K562 (cell line): ENCODE data around the gene ACOT7. TPM values are rescaled to one million over a fixed set of nuclear protein-coding genes. Genes with fewer than 3 reads are reported as not detected.

Experiments
- ARID2 ChIP-seq: fragments of 450-650 bp; IDR thresholded peaks from 2 replicates; pipeline ENCODE4 v1.6.1; 2017; ENCODE audit warnings: antibody characterized with exemption, mild to moderate bottlenecking
- CLOCK ChIP-seq: fragments of 250-450 bp; sonication (Bioruptor Pico); IDR thresholded peaks from 2 replicates; pipeline ENCODE4 v1.4.0; 2020; ENCODE audit warnings: mild to moderate bottlenecking, moderate library complexity, borderline replicate concordance
- HDGF ChIP-seq: fragments of 450-650 bp; IDR thresholded peaks from 2 replicates; pipeline ENCODE4 v1.6.1; 2016
- HOXB6 ChIP-seq: fragments of 250-450 bp; sonication (Bioruptor Pico); IDR thresholded peaks from 2 replicates; pipeline ENCODE4 v1.5.1; 2022; ENCODE audit warnings: mild to moderate bottlenecking, borderline replicate concordance
- MAX ChIP-seq: sonication (generic); formaldehyde crosslinking; IDR thresholded peaks from 2 replicates; pipeline ENCODE4 v1.9.0; 2022; ENCODE audit warnings: mild to moderate bottlenecking, missing genetic modification reagents
- NFIC ChIP-seq: fragments of 450-650 bp; IDR thresholded peaks from 2 replicates; pipeline ENCODE4 v1.6.1; 2017; ENCODE audit warnings: mild to moderate bottlenecking, inconsistent platforms
- PHF21A ChIP-seq: fragments of 450-650 bp; IDR thresholded peaks from 2 replicates; pipeline ENCODE4 v1.6.1; 2017; ENCODE audit warnings: low read depth, borderline replicate concordance
- RREB1 ChIP-seq: fragments of 250-450 bp; sonication (Bioruptor Pico); IDR thresholded peaks from 2 replicates; pipeline ENCODE4 v1.4.0; 2020
- SRSF3 ChIP-seq: fragments of 200-400 bp; formaldehyde crosslinking; IDR thresholded peaks from 2 replicates; pipeline ENCODE4 v1.6.1; 2016; ENCODE audit warnings: mild to moderate bottlenecking, low read length, moderate library complexity; ENCODE audit not compliant: insufficient read depth
- TFAP4 ChIP-seq: sonication (generic); formaldehyde crosslinking; IDR thresholded peaks from 2 replicates; pipeline ENCODE4 v1.8.0; 2022; ENCODE audit warnings: missing genetic modification reagents, mild to moderate bottlenecking, moderate library complexity, borderline replicate concordance
- THRAP3 ChIP-seq: fragments of 450-650 bp; IDR thresholded peaks from 2 replicates; pipeline ENCODE4 v1.6.1; 2016; ENCODE audit warnings: mild to moderate bottlenecking, inconsistent platforms, borderline replicate concordance
- VEZF1 ChIP-seq: fragments of 200-800 bp; sonication (Bioruptor generic); IDR thresholded peaks from 2 replicates; pipeline ENCODE4 v1.6.1; 2017; ENCODE audit warnings: missing genetic modification characterization, missing compliant biosample characterization
- ZFP36 ChIP-seq: fragments of 150-350 bp; IDR thresholded peaks from 2 replicates; pipeline ENCODE4 v1.6.1; 2018; ENCODE audit warnings: low read length, low read depth; ENCODE audit not compliant: partially characterized antibody
- ZFX ChIP-seq: sonication (generic); formaldehyde crosslinking; IDR thresholded peaks from 2 replicates; pipeline ENCODE4 v1.8.0; 2022; ENCODE audit warnings: mild to moderate bottlenecking, missing genetic modification reagents, moderate library complexity
- polyA plus RNA-seq, 8 experiments: library from polyadenylated mRNA; depleted of rRNA in 4 of 8; stranded (reverse) in 5 of 8; unstranded in 3 of 8; fragments of >200 nt; fragmentation: Nextera tagmentation in 2 of 8; fragmentation: Illumina TruSeq in 1 of 8; extraction: Ambion mirVana in 2 of 8; extraction: Trizol in 1 of 8; gene quantifications; 2 replicates each; pipeline versions ENCODE4 v1.2.1 to v1.2.3, GENCODE V29; 2011 to 2014; ENCODE audit warnings: inconsistent platforms in 1 of 8, missing spikeins in 1 of 8
- total RNA-seq, 7 experiments: library from RNA; depleted of rRNA in 6 of 7; stranded (reverse); fragments of >200 nt in 6 of 7; fragmentation: Illumina TruSeq in 2 of 7; extraction: Trizol in 2 of 7; gene quantifications; 2 replicates each; pipeline versions ENCODE4 v1.2.1 to v1.2.3, GENCODE V29; 2011 to 2021; ENCODE audit warnings: low replicate concordance in 1 of 7

ACOT7 gene
- total and polyA plus RNA-seq, 9 of the 15 experiments (the other 6 are each of a cell fraction or from before 2014, with no cell fraction given), result 7.0 to 92.6 (median 37.2) TPM

- TF ChIP-seq PHF21A (no peak), ZFP36 (no peak), THRAP3 (no peak), NFIC (peak; percentile 32; the same call in 1 of the 2 replicates), ZFX (CRISPR knock-in tag) (no peak), TFAP4 (CRISPR knock-in tag) (peak; percentile 33; the same call in 1 of the 2 replicates), VEZF1 (CRISPR knock-in tag) (peak; percentile 80), HOXB6 (CRISPR knock-in tag) (no peak), RREB1 (0 out of 2 replicates have a peak, but pooled peaks have one; percentile 35), MAX (CRISPR knock-in tag) (0 out of 2 replicates have a peak, but pooled peaks have one; percentile 0), ARID2 (peak; percentile 95), SRSF3 (no peak), HDGF (peak; percentile 60; the same call in 1 of the 2 replicates), CLOCK (CRISPR knock-in tag) (no peak)
These were observed 146.8 kb downstream of the ACOT7 start (continued) for GRCh38 chr1:6246497-6247467.
